IMR-90 (cell line): ENCODE results near the gene NEURL2. TPM values are rescaled to one million over a fixed set of nuclear protein-coding genes. Genes with fewer than 3 reads are reported as not detected.

Experiments
- ATAC-seq: fragments of 200-7000 bp; cut with Tn5 transposase; 2 replicates; pipeline ENCODE4 v1.9.1; 2020; ENCODE audit warnings: low read depth, mild to moderate bottlenecking, moderate library complexity
- BruUV-seq: library from RNA; stranded (reverse); fragments of 400-500 nt; replicated peaks from 2 replicates; lab custom pipeline; 2021; lab: Mats Ljungman, UMichigan
- CTCF ChIA-PET: fragments of 300-600 bp; formaldehyde crosslinking; extraction: SDS; loops from one replicate; lab custom pipeline; 2021; ENCODE audit warnings: antibody characterized with exemption; lab: Yijun Ruan, JAX
- POLR2A ChIA-PET: fragments of 300-600 bp; sonication (Branson Sonifier 250); formaldehyde crosslinking; loops from one replicate; lab custom pipeline; 2022; ENCODE audit warnings: antibody characterized with exemption; ENCODE audit not compliant: unreplicated experiment; lab: Charles Lee
- DNase-seq: peaks from one replicate; pipeline ENCODE4 v3.0.0; 2013
- H2AFZ ChIP-seq: replicated peaks from 2 replicates; pipeline ENCODE3; 2013; ENCODE audit warnings: low read length, mild to moderate bottlenecking; ENCODE audit not compliant: poor library complexity
- H2AK5ac ChIP-seq: 2 replicates; pipeline ENCODE4 v1.6.1; 2013; ENCODE audit warnings: low read depth, low read length, inconsistent platforms
- H2AK9ac ChIP-seq: replicated peaks from 2 replicates; pipeline ENCODE3; 2013; ENCODE audit warnings: mild to moderate bottlenecking, low read depth, low read length, moderate library complexity; ENCODE audit not compliant: poor library complexity
- H2BK120ac ChIP-seq: 2 replicates; pipeline ENCODE4 v1.6.1; 2013; ENCODE audit warnings: low read depth, low read length, inconsistent platforms
- H2BK15ac ChIP-seq: 3 replicates; pipeline ENCODE4 v1.6.1; 2013; ENCODE audit warnings: low read depth, low read length, inconsistent platforms
- H2BK20ac ChIP-seq: 2 replicates; pipeline ENCODE4 v1.6.1; 2013; ENCODE audit warnings: low read depth, mild to moderate bottlenecking, inconsistent platforms, low read length, moderate library complexity
- H2BK5ac ChIP-seq: 2 replicates; pipeline ENCODE4 v1.6.1; 2013; ENCODE audit warnings: mild to moderate bottlenecking, low read depth, low read length, inconsistent platforms; ENCODE audit not compliant: poor library complexity, severe bottlenecking
- H3K14ac ChIP-seq: replicated peaks from 2 replicates; pipeline ENCODE4 v1.6.1; 2013; ENCODE audit warnings: low read depth, low read length, inconsistent platforms
- H3K18ac ChIP-seq: 2 replicates; pipeline ENCODE4 v1.6.1; 2013; ENCODE audit warnings: low read depth, low read length, control low read depth
- H3K23ac ChIP-seq: 2 replicates; pipeline ENCODE4 v1.6.1; 2013; ENCODE audit warnings: low read depth, low read length, inconsistent platforms
- H3K27ac ChIP-seq: 2 replicates; pipeline ENCODE4 v1.5.1; 2013; ENCODE audit warnings: mild to moderate bottlenecking, control low read depth, low read length; ENCODE audit not compliant: insufficient read depth
- H3K27me3 ChIP-seq: 2 replicates; pipeline ENCODE4 v1.6.1; 2013; ENCODE audit warnings: low read length; ENCODE audit not compliant: control insufficient read depth, insufficient read depth
- H3K36me3 ChIP-seq: 2 replicates; pipeline ENCODE4 v1.6.1; 2013; ENCODE audit warnings: low read length, mixed read lengths; ENCODE audit not compliant: control insufficient read depth, insufficient read depth
- H3K4ac ChIP-seq: 2 replicates; pipeline ENCODE4 v1.6.1; 2013; ENCODE audit warnings: low read depth, low read length, inconsistent platforms
- H3K4me1 ChIP-seq: 2 replicates; pipeline ENCODE4 v1.6.1; 2013; ENCODE audit warnings: low read length, mixed read lengths; ENCODE audit not compliant: control insufficient read depth, insufficient read depth
- H3K4me2 ChIP-seq: 2 replicates; pipeline ENCODE4 v1.6.1; 2013; ENCODE audit warnings: low read depth, mild to moderate bottlenecking, control low read depth, low read length, moderate library complexity
- H3K4me3 ChIP-seq: 2 replicates; pipeline ENCODE4 v1.5.1; 2013; ENCODE audit warnings: low read depth, mild to moderate bottlenecking, control low read depth, low read length, moderate library complexity; ENCODE audit not compliant: insufficient read depth
- H3K56ac ChIP-seq: 2 replicates; pipeline ENCODE4 v1.6.1; 2013; ENCODE audit warnings: low read length, inconsistent platforms; ENCODE audit not compliant: insufficient read depth; ENCODE audit errors: extremely low read depth
- H3K79me1 ChIP-seq, 2 experiments: 2 replicates each; pipeline ENCODE4 v1.6.1; 2013; ENCODE audit warnings: low read length in 2 of 2, inconsistent platforms in 1 of 2, low read depth in 1 of 2
- H3K9ac ChIP-seq: 2 replicates; pipeline ENCODE4 v1.6.1; 2013; ENCODE audit warnings: low read depth, low read length, control low read depth
- H3K9me1 ChIP-seq: 2 replicates; pipeline ENCODE4 v1.6.1; 2013; ENCODE audit warnings: low read length, inconsistent platforms; ENCODE audit not compliant: insufficient read depth
- H3K9me3 ChIP-seq: 2 replicates; pipeline ENCODE4 v1.6.1; 2013; ENCODE audit warnings: low read length; ENCODE audit not compliant: control insufficient read depth, insufficient read depth
- H4K20me1 ChIP-seq: 2 replicates; pipeline ENCODE4 v1.6.1; 2013; ENCODE audit warnings: low read length, inconsistent platforms; ENCODE audit not compliant: insufficient read depth
- H4K5ac ChIP-seq: 2 replicates; pipeline ENCODE4 v1.6.1; 2013; ENCODE audit warnings: mild to moderate bottlenecking, low read depth, low read length, control low read depth
- H4K8ac ChIP-seq, 2 experiments: 2 replicates each; pipeline ENCODE4 v1.6.1; 2013; ENCODE audit warnings: low read depth in 2 of 2, low read length in 2 of 2, control low read depth in 1 of 2, inconsistent platforms in 1 of 2
- H4K91ac ChIP-seq: 2 replicates; pipeline ENCODE4 v1.6.1; 2013; ENCODE audit warnings: low read depth, low read length, inconsistent platforms; ENCODE audit not compliant: insufficient read depth
- BHLHE40 ChIP-seq: fragments of 150-350 bp; IDR thresholded peaks from 2 replicates; pipeline ENCODE4 v1.6.1; 2016; ENCODE audit warnings: mild to moderate bottlenecking, low read depth, low read length
- CEBPB ChIP-seq: IDR thresholded peaks from 2 replicates; pipeline ENCODE4 v1.6.1; 2012; ENCODE audit warnings: low read depth, low read length, improper control_type of control experiment
- CHD1 ChIP-seq: IDR thresholded peaks from 2 replicates; pipeline ENCODE4 v1.6.1; 2012; ENCODE audit warnings: low read depth, low read length, improper control_type of control experiment
- FOS ChIP-seq: fragments of 150-350 bp; IDR thresholded peaks from 2 replicates; pipeline ENCODE4 v1.6.1; 2016; ENCODE audit warnings: low read depth, low read length
- MAFK ChIP-seq: IDR thresholded peaks from 2 replicates; pipeline ENCODE4 v1.6.1; 2012; ENCODE audit warnings: low read depth, low read length, improper control_type of control experiment
- MAZ ChIP-seq: IDR thresholded peaks from 2 replicates; pipeline ENCODE4 v1.6.1; 2012; ENCODE audit warnings: low read depth, mild to moderate bottlenecking, low read length, improper control_type of control experiment, moderate library complexity, borderline replicate concordance
- MXI1 ChIP-seq: IDR thresholded peaks from 2 replicates; pipeline ENCODE4 v1.6.1; 2012; ENCODE audit warnings: low read depth, mild to moderate bottlenecking, low read length, moderate library complexity, borderline replicate concordance
- NFE2L2 ChIP-seq: fragments of 150-350 bp; IDR thresholded peaks from 2 replicates; pipeline ENCODE4 v1.6.1; 2016; ENCODE audit warnings: low read depth, mild to moderate bottlenecking, low read length
- POLR2A ChIP-seq: IDR thresholded peaks from 2 replicates; pipeline ENCODE4 v1.6.1; 2012; ENCODE audit warnings: mild to moderate bottlenecking, low read depth, low read length
- RAD21 ChIP-seq: IDR thresholded peaks from 2 replicates; pipeline ENCODE4 v1.6.1; 2012; ENCODE audit warnings: low read length, improper control_type of control experiment
- RCOR1 ChIP-seq: IDR thresholded peaks from 2 replicates; pipeline ENCODE4 v1.6.1; 2012; ENCODE audit warnings: mild to moderate bottlenecking, low read length, improper control_type of control experiment; ENCODE audit not compliant: insufficient replicate concordance
- RFX5 ChIP-seq: IDR thresholded peaks from 2 replicates; pipeline ENCODE4 v1.8.0; 2012; ENCODE audit warnings: low read depth, mild to moderate bottlenecking, low read length, moderate library complexity
- SMC3 ChIP-seq: fragments of 150-350 bp; IDR thresholded peaks from 2 replicates; pipeline ENCODE4 v1.6.1; 2016; ENCODE audit warnings: low read depth, mild to moderate bottlenecking, antibody characterized with exemption, low read length, moderate library complexity
- WGBS, 2 experiments: methylation state at CpG; one replicate each; pipeline versions ENCODE4 v1.1.5 to v1.1.7; 2013; ENCODE audit warnings: missing lambda C conversion rate in 2 of 2; ENCODE audit not compliant: insufficient read length in 1 of 2; ENCODE audit errors: extremely low coverage in 2 of 2; 5-methylcytosine and 5-hydroxymethylcytosine counted together
- dilution Hi-C: fragments of 300-500 bp; cut with HindIII; formaldehyde crosslinking; loops from one replicate; pipeline ENCODE4 v1.14.3; 2018; ENCODE audit warnings: low sequenced_read_pairs; ENCODE audit not compliant: unreplicated experiment
- in situ Hi-C: fragments of 300-500 bp; cut with MboI; formaldehyde crosslinking; loops from 3 replicates; pipeline ENCODE4 v1.14.3; 2019; ENCODE audit warnings: low sequenced_read_pairs, inconsistent platforms, mixed read lengths
- intact Hi-C: fragments of 100-400 bp; cut with micrococcal nuclease; formaldehyde crosslinking; loops from 2 replicates; pipeline ENCODE4 v1.10.0; 2022
- polyA plus RNA-seq, 3 experiments: library from polyadenylated mRNA; depleted of rRNA; stranded (reverse); fragments of >200 nt; gene quantifications; 2 replicates each; pipeline ENCODE4 v1.2.3, GENCODE V29; 2012; ENCODE audit warnings: low replicate concordance in 1 of 3
- total RNA-seq: library from RNA; depleted of rRNA; stranded (reverse); fragments of >200 nt; gene quantifications from 2 replicates; pipeline ENCODE4 v1.2.3, GENCODE V29; 2012
- TF ChIP-seq, protein P1 (sequence below): conservative IDR thresholded peaks from 2 replicates; pipeline ENCODE4 v1.5.1; 2012; ENCODE audit warnings: mild to moderate bottlenecking, low read depth, low read length, improper control_type of control experiment
- TF ChIP-seq, protein P2 (sequence below): fragments of 150-350 bp; IDR thresholded peaks from 2 replicates; pipeline ENCODE4 v1.6.1; 2016; ENCODE audit warnings: low read depth, mild to moderate bottlenecking, low read length, moderate library complexity, borderline replicate concordance
- TF ChIP-seq, protein P3 (sequence below): fragments of 150-350 bp; IDR thresholded peaks from 2 replicates; pipeline ENCODE4 v1.6.1; 2017; ENCODE audit warnings: mild to moderate bottlenecking, antibody characterized with exemption, low read length, low read depth

NEURL2 gene
- total and polyA plus RNA-seq, 2 of the 4 experiments (the other 2 are of a cell fraction), result 1.1 to 2.5 TPM

DNA sequence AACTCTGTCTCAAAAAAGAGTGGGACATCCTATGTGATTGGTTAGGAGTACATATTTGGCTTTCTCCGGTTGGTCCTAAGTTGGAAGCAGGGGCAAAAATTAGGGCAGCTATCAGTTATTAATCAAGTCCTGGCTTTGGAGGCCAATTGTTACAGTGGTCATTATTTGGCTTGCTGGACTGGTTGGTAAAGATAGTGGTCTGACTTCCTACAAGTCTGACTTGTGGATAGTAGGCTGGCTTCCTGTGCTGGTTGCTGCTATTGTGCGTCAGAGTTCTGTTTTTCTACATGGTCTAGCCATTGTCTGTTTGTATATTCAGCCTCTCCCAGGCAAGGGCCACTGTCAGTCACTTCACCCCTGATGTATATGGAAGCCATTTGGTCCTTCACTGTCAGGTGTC is 40.8 kb downstream of the NEURL2 start:
- BruUV-seq, result no TSS peak
- dilution Hi-C loops, result no loop called here

More for the DNA sequence above, 40.8 kb downstream of the NEURL2 start:
- ATAC-seq, result no peak
- WGBS, 2 experiments, result 100% methylated on average over 1 of the region's 2 CpGs; no CpG with 5 or more reads in 1 of the 2 experiments
- Histone ChIP-seq H2AFZ (no peak overlapping the region), H3K27me3 (no peaks in the 10 kb centered on the region), H3K4me1 (peaks cover 4% of the 10 kb centered on the region; the same call in 1 of the 2 replicates), H3K56ac (no peak overlapping the region), H2BK120ac (no peak overlapping the region), H4K5ac (no peak overlapping the region), H3K4me2 (no peak overlapping the region), H3K23ac (no peak overlapping the region), H4K91ac (no peak overlapping the region), H2BK5ac (no peak overlapping the region), H3K27ac (no peak overlapping the region), H3K4me3 (no peak overlapping the region), H2AK9ac (no peak overlapping the region), H2AK5ac (no peak overlapping the region), H4K8ac (no peak overlapping the region), H2BK15ac (no peak overlapping the region), H3K36me3 (peaks cover 36% of the 10 kb centered on the region), H3K4ac (no peak overlapping the region), H3K9me1 (peaks cover 10% of the 10 kb centered on the region; the same call in 1 of the 2 replicates), H3K9me3 (no peaks in the 10 kb centered on the region), H3K14ac (no peak overlapping the region), H2BK20ac (no peak overlapping the region), H4K20me1 (peaks cover 5% of the 10 kb centered on the region; the same call in 1 of the 2 replicates), H3K79me1 (peaks cover 10 to 51% of the 10 kb centered on the region in 2 experiments), H3K9ac (no peak overlapping the region), H3K18ac (no peak overlapping the region)
- intact Hi-C loops, result no loop called here
- ChIA-PET CTCF (no interaction called here), POLR2A (no interaction called here)
- TF ChIP-seq MAFK (no peak), CHD1 (no peak), RAD21 (no peak), CEBPB (no peak), SMC3 (no peak), BHLHE40 (no peak), MAZ (no peak), RCOR1 (no peak), NFE2L2 (no peak), RFX5 (no peak), MXI1 (no peak), FOS (no peak), POLR2A (no peak)
- TF ChIP-seq, protein P1, sequence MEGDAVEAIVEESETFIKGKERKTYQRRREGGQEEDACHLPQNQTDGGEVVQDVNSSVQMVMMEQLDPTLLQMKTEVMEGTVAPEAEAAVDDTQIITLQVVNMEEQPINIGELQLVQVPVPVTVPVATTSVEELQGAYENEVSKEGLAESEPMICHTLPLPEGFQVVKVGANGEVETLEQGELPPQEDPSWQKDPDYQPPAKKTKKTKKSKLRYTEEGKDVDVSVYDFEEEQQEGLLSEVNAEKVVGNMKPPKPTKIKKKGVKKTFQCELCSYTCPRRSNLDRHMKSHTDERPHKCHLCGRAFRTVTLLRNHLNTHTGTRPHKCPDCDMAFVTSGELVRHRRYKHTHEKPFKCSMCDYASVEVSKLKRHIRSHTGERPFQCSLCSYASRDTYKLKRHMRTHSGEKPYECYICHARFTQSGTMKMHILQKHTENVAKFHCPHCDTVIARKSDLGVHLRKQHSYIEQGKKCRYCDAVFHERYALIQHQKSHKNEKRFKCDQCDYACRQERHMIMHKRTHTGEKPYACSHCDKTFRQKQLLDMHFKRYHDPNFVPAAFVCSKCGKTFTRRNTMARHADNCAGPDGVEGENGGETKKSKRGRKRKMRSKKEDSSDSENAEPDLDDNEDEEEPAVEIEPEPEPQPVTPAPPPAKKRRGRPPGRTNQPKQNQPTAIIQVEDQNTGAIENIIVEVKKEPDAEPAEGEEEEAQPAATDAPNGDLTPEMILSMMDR, result no peak
- TF ChIP-seq, protein P2, sequence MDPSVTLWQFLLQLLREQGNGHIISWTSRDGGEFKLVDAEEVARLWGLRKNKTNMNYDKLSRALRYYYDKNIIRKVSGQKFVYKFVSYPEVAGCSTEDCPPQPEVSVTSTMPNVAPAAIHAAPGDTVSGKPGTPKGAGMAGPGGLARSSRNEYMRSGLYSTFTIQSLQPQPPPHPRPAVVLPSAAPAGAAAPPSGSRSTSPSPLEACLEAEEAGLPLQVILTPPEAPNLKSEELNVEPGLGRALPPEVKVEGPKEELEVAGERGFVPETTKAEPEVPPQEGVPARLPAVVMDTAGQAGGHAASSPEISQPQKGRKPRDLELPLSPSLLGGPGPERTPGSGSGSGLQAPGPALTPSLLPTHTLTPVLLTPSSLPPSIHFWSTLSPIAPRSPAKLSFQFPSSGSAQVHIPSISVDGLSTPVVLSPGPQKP, result no peak
- TF ChIP-seq, protein P3, sequence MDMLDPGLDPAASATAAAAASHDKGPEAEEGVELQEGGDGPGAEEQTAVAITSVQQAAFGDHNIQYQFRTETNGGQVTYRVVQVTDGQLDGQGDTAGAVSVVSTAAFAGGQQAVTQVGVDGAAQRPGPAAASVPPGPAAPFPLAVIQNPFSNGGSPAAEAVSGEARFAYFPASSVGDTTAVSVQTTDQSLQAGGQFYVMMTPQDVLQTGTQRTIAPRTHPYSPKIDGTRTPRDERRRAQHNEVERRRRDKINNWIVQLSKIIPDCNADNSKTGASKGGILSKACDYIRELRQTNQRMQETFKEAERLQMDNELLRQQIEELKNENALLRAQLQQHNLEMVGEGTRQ, result no peak
- in situ Hi-C loops, result no loop called here
- no peak for DNase-seq
